ENCODE results near the gene C4BPA.

Gene C4BPA

DNA sequence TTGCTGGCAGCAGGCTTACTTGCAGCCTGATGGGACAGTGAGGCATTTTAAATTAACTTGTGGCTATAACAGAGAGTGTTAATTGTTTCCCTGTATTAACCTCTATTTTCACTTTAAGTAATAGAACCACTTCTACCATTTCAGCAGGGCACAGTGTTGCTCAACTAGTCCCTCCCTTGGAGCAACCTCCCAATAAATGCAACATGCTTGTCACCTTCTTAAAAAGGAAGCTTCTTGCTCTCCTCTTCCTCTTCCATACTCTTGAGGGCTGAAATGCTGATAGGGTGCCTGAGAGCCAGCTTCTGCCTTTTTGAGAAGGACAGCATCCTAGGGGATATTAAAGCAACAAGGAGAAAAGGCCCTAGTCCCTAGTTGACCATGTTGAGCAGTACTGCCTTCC, 52.1 kb downstream of the C4BPA start:
- H3K4me3 ChIP-seq (ENCODE audit: low read length), result no peak overlapping the region
- no peak overlapping the region for H3K9ac ChIP-seq (ENCODE audit: low read depth, low read length)
- H3K27ac ChIP-seq (ENCODE audit: low read depth, low read length), result no peak overlapping the region
- no peaks in the 10 kb centered on the region for H3K36me3 ChIP-seq (ENCODE audit: insufficient read depth, low read length)
- H3K27me3 ChIP-seq (ENCODE audit: insufficient read depth, low read length), result no peaks in the 10 kb centered on the region
- no peaks in the 10 kb centered on the region for H3K4me1 ChIP-seq (ENCODE audit: insufficient read depth, low read length)
- H3K9me3 ChIP-seq (ENCODE audit: insufficient read depth, low read depth, low read length), result 0 out of 2 replicates have a peak, but pooled peaks cover 3% of the 10 kb centered on the region

DNA sequence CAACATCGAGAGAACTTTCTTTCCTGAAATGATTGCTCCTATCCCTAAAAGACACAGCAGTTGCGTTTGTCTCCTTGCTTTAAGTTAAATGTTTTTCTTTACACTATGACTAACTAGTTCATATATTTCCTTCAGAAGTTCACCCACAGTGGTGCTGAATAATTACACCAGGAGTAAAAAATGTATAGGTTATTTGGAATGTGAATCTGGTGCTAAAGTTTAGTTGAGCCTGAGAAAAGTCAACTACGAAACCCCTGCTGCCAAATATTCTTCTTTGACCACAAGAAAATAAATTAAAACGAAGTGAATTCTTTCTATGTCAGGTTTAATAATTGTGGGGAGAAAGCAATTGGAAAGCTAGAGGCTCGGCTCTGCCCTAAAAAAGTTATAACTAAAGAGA, 52.8 kb downstream of the C4BPA start:
- no peak overlapping the region for H3K4me3 ChIP-seq (ENCODE audit: low read length)
- no peak overlapping the region for H3K9ac ChIP-seq (ENCODE audit: low read depth, low read length)
- H3K4me1 ChIP-seq (ENCODE audit: insufficient read depth, low read length), result no peaks in the 10 kb centered on the region
- H3K27me3 ChIP-seq (ENCODE audit: insufficient read depth, low read length), result no peaks in the 10 kb centered on the region
- H3K36me3 ChIP-seq (ENCODE audit: insufficient read depth, low read length), result no peaks in the 10 kb centered on the region
- no peak overlapping the region for H3K27ac ChIP-seq (ENCODE audit: low read depth, low read length)
- 0 out of 2 replicates have a peak, but pooled peaks cover 3% of the 10 kb centered on the region for H3K9me3 ChIP-seq (ENCODE audit: insufficient read depth, low read depth, low read length)
- 92% methylated on average over 2 of the region's 5 CpGs for WGBS

DNA sequence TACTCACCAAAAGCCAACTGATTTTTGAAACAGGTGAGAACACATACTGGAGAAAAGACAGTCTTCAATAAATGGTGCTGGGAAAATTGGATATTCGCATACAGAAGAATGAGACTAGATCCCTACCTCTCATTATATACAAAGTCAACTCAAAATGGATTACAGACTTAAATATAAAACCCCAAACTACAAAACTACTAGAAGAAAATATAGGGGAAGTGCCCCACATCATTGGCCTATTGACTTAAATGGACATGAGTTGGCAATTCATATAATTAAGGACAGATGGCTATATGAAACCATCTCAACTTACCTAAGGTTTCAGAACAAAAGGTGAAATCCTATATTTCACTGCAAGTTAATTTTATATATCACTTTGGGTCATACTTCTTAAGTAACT, 60.1 kb downstream of the C4BPA start:
- H3K9me3 ChIP-seq (ENCODE audit: insufficient read depth, low read depth, low read length), result no peaks in the 10 kb centered on the region
- H3K4me3 ChIP-seq (ENCODE audit: low read length), result no peak overlapping the region
- no CpG with 5 or more reads among the region's 1 CpG for WGBS
- H3K36me3 ChIP-seq (ENCODE audit: insufficient read depth, low read length), result no peaks in the 10 kb centered on the region
- no peaks in the 10 kb centered on the region for H3K27me3 ChIP-seq (ENCODE audit: insufficient read depth, low read length)
- no peak overlapping the region for H3K9ac ChIP-seq (ENCODE audit: low read depth, low read length)
- H3K27ac ChIP-seq (ENCODE audit: low read depth, low read length), result no peak overlapping the region
- H3K4me1 ChIP-seq (ENCODE audit: insufficient read depth, low read length), result no peaks in the 10 kb centered on the region

GRCh38 chr1:207172321-207172720, 68.3 kb downstream of the C4BPA start:
- H3K4me3 ChIP-seq (ENCODE audit: low read length), result no peak overlapping the region
- no peaks in the 10 kb centered on the region for H3K36me3 ChIP-seq (ENCODE audit: insufficient read depth, low read length)
- no peaks in the 10 kb centered on the region for H3K4me1 ChIP-seq (ENCODE audit: insufficient read depth, low read length)
- H3K27me3 ChIP-seq (ENCODE audit: insufficient read depth, low read length), result no peaks in the 10 kb centered on the region
- no peak overlapping the region for H3K9ac ChIP-seq (ENCODE audit: low read depth, low read length)
- no peak overlapping the region for H3K27ac ChIP-seq (ENCODE audit: low read depth, low read length)
- no peaks in the 10 kb centered on the region for H3K9me3 ChIP-seq (ENCODE audit: insufficient read depth, low read depth, low read length)
- 86% methylated on average over 2 of the region's 2 CpGs for WGBS

DNA sequence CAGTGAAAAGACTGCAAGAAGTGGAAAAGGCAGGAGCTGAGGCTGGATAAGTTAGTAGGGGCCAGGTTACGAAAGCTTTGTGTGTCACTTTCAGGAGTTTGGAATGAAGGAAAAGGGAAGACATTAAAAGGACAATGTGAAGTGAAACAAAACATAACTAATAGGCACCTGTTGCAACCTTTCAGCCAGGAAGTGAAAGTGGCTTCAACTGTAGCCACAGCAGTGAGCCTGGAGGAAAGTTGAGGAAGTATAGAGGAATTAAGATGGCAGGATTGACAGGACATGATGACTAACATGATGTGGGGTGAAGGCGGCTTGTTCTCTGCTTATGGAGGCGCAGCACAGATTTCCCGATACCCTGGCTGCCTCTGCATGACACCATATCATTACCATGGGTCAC, 68.9 kb downstream of the C4BPA start:
- Histone ChIP-seq H3K27ac (ENCODE audit: low read depth, low read length) (no peak overlapping the region), H3K9ac (ENCODE audit: low read depth, low read length) (no peak overlapping the region), H3K9me3 (ENCODE audit: insufficient read depth, low read depth, low read length) (no peaks in the 10 kb centered on the region), H3K4me1 (ENCODE audit: insufficient read depth, low read length) (no peaks in the 10 kb centered on the region), H3K4me3 (ENCODE audit: low read length) (no peak overlapping the region), H3K27me3 (ENCODE audit: insufficient read depth, low read length) (no peaks in the 10 kb centered on the region), H3K36me3 (ENCODE audit: insufficient read depth, low read length) (no peaks in the 10 kb centered on the region)
- WGBS, result 97% methylated on average over 4 of the region's 4 CpGs

- Histone ChIP-seq H3K36me3 (ENCODE audit: insufficient read depth, low read length) (no peaks in the 10 kb centered on the region), H3K4me1 (ENCODE audit: insufficient read depth, low read length) (no peaks in the 10 kb centered on the region), H3K9ac (ENCODE audit: low read depth, low read length) (no peak overlapping the region), H3K27me3 (ENCODE audit: insufficient read depth, low read length) (no peaks in the 10 kb centered on the region), H3K9me3 (ENCODE audit: insufficient read depth, low read depth, low read length) (no peaks in the 10 kb centered on the region), H3K4me3 (ENCODE audit: low read length) (no peak overlapping the region), H3K27ac (ENCODE audit: low read depth, low read length) (no peak overlapping the region)
- WGBS, result 96% methylated on average over 4 of the region's 4 CpGs
Measured at GRCh38 chr1:207173396-207173795, 69.4 kb downstream of the C4BPA start.

DNA sequence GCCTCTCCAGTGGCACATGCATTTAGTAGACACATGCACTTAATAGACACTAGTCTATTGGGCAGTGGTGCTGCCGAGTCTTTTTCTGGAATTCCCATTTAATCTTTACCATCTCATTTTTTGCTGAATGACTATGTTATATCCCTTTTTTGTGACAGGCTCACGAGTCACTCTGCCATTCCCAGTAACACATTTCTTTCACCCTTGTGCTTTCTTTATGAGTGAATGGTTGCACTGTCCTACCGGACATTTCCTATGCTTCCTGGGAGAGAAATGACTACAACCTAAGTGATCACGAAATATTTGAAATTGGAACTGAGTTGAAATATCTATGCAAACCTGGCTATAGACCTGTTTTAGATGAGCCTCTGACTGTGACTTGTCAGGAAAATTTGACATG, 70.9 kb downstream of the C4BPA start:
- WGBS, result 95% methylated on average over 4 of the region's 4 CpGs
- H3K9me3 ChIP-seq (ENCODE audit: insufficient read depth, low read depth, low read length), result no peaks in the 10 kb centered on the region
- H3K36me3 ChIP-seq (ENCODE audit: insufficient read depth, low read length), result no peaks in the 10 kb centered on the region
- H3K9ac ChIP-seq (ENCODE audit: low read depth, low read length), result no peak overlapping the region
- no peaks in the 10 kb centered on the region for H3K27me3 ChIP-seq (ENCODE audit: insufficient read depth, low read length)
- H3K27ac ChIP-seq (ENCODE audit: low read depth, low read length), result no peak overlapping the region
- no peaks in the 10 kb centered on the region; the same call in 1 of the 2 replicates for H3K4me1 ChIP-seq (ENCODE audit: insufficient read depth, low read length)
- H3K4me3 ChIP-seq (ENCODE audit: low read length), result no peak overlapping the region

DNA sequence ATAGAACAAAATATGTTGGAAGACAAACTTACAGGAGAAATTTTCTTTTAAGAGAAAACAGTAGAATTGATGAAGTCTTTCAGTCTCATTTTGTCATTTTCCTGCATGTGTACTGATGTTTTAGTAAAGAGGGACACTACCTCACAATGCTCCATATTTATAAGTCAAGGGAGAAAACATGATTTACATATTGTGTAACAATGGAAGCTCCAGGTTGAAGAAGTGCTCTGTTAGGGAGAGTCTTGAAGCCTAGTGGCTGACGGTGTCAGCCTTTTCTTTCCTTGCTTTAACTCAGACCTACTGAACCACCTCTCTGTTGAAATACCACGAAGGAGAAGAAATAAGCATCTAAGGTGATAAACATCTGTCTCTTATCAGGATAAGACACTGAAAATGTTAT, 75.0 kb downstream of the C4BPA start:
- Histone ChIP-seq H3K27me3 (ENCODE audit: insufficient read depth, low read length) (no peaks in the 10 kb centered on the region), H3K27ac (ENCODE audit: low read depth, low read length) (no peak overlapping the region), H3K9me3 (ENCODE audit: insufficient read depth, low read depth, low read length) (no peaks in the 10 kb centered on the region), H3K36me3 (ENCODE audit: insufficient read depth, low read length) (no peaks in the 10 kb centered on the region), H3K9ac (ENCODE audit: low read depth, low read length) (no peak overlapping the region), H3K4me1 (ENCODE audit: insufficient read depth, low read length) (no peaks in the 10 kb centered on the region; the same call in 1 of the 2 replicates), H3K4me3 (ENCODE audit: low read length) (no peak overlapping the region)
- WGBS, result 79% methylated on average over 2 of the region's 2 CpGs

DNA sequence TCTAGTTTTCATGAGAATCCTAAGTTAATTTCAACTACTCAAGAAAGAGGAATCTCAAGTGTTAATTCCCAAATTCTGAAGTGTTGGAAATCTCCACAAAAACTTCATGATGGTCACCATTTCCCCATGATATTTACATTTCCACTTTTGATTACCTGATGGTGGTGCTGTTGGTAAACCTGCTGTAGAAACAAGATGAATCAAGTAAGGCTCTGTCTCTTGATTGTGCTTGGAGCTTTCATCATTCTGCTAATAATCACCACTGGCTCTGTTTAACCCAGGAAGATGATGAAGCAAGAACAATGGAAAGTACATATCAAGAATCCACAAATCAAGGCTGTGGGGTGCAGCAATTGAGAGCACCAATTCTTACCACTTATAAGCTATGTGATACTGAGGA, 77.8 kb downstream of the C4BPA start:
- Histone ChIP-seq H3K36me3 (ENCODE audit: insufficient read depth, low read length) (no peaks in the 10 kb centered on the region), H3K27me3 (ENCODE audit: insufficient read depth, low read length) (no peaks in the 10 kb centered on the region), H3K4me1 (ENCODE audit: insufficient read depth, low read length) (no peaks in the 10 kb centered on the region; the same call in 1 of the 2 replicates), H3K9ac (ENCODE audit: low read depth, low read length) (no peak overlapping the region), H3K27ac (ENCODE audit: low read depth, low read length) (no peak overlapping the region), H3K9me3 (ENCODE audit: insufficient read depth, low read depth, low read length) (no peaks in the 10 kb centered on the region), H3K4me3 (ENCODE audit: low read length) (no peak overlapping the region)

DNA sequence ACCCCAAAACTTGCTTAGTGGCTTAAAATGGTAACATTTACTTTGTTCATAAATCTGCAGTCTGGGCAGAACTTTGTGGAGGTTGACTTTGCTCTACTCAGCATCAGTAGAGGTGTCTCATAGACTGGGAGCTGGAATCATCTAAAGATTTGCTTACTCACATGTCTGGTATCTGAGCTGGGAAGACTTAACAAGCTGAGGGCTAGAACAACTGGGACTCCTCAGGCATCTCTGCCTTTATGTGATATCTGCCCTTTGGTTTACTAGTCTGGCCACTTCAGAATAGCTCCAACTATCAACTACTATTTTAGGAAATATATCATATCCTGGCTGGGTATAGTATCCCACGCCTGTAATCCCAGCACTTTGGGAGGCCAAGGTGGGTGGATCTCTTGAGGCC, 82.5 kb downstream of the C4BPA start:
- Histone ChIP-seq H3K36me3 (ENCODE audit: insufficient read depth, low read length) (no peaks in the 10 kb centered on the region), H3K4me3 (ENCODE audit: low read length) (no peak overlapping the region), H3K27ac (ENCODE audit: low read depth, low read length) (no peak overlapping the region), H3K9me3 (ENCODE audit: insufficient read depth, low read depth, low read length) (no peaks in the 10 kb centered on the region), H3K9ac (ENCODE audit: low read depth, low read length) (no peak overlapping the region), H3K4me1 (ENCODE audit: insufficient read depth, low read length) (no peaks in the 10 kb centered on the region), H3K27me3 (ENCODE audit: insufficient read depth, low read length) (no peaks in the 10 kb centered on the region)
- 71% methylated on average over 1 of the region's 1 CpG for WGBS

DNA sequence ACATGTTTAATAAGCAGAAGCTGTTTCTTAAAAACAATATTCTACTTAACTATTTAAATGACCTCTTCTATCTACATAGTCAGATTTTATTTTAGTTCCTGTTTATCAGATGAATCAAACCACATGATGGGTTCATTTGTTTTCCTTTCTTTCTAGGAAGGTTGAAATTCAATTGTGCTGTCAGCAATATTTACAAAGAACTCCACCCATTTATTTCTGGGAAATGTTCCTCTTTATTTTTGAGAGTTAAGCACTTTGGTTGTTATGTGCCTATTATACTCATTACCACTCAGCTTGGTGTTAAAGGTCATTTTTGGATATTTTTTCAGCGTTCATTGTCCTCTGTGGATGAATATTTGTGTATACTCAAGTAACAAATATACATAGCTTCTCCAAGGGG, 84.9 kb downstream of the C4BPA start:
- H3K36me3 ChIP-seq (ENCODE audit: insufficient read depth, low read length), result no peaks in the 10 kb centered on the region
- WGBS, result no CpG with 5 or more reads among the region's 1 CpG
- no peak overlapping the region for H3K9ac ChIP-seq (ENCODE audit: low read depth, low read length)
- H3K27ac ChIP-seq (ENCODE audit: low read depth, low read length), result no peak overlapping the region
- no peaks in the 10 kb centered on the region; the same call in 1 of the 2 replicates for H3K27me3 ChIP-seq (ENCODE audit: insufficient read depth, low read length)
- H3K4me3 ChIP-seq (ENCODE audit: low read length), result no peak overlapping the region
- no peaks in the 10 kb centered on the region for H3K4me1 ChIP-seq (ENCODE audit: insufficient read depth, low read length)
- H3K9me3 ChIP-seq (ENCODE audit: insufficient read depth, low read depth, low read length), result no peaks in the 10 kb centered on the region

DNA sequence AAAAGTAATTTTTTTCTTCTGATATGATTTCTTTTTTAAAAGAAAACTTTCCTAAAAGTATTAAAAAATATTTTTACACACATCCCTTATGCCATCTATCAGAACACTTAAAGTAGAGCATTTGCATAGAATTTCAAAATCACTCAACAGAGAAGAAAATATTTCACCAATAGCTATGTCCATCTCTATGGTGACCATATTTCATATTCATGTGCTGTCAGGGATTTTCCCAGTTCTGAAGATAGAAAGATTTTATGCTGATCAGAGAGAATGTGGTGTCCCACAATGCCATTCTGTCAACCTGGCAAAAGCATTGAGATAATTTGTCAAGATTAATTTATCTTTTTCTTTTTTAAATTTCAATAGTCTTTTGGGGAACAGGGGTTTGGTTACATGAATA, 87.0 kb downstream of the C4BPA start:
- H3K4me1 ChIP-seq (ENCODE audit: insufficient read depth, low read length), result no peaks in the 10 kb centered on the region
- no peaks in the 10 kb centered on the region; the same call in 1 of the 2 replicates for H3K27me3 ChIP-seq (ENCODE audit: insufficient read depth, low read length)
- no peak overlapping the region for H3K27ac ChIP-seq (ENCODE audit: low read depth, low read length)
- no peak overlapping the region for H3K4me3 ChIP-seq (ENCODE audit: low read length)
- no peak overlapping the region for H3K9ac ChIP-seq (ENCODE audit: low read depth, low read length)
- H3K9me3 ChIP-seq (ENCODE audit: insufficient read depth, low read depth, low read length), result no peaks in the 10 kb centered on the region
- H3K36me3 ChIP-seq (ENCODE audit: insufficient read depth, low read length), result no peaks in the 10 kb centered on the region

Data from HUES64 (cell line).